ENCODE measurements around the gene HOXD3. TPM values are rescaled to one million over a fixed set of nuclear protein-coding genes. Genes with fewer than 3 reads are reported as not detected.
A peak's percentile ranks its signal among the peaks of the same experiment; 100 is the strongest.

HOXD3 gene
- total RNA-seq, 1 donor from 2014 or later = 0.47 TPM

DNA sequence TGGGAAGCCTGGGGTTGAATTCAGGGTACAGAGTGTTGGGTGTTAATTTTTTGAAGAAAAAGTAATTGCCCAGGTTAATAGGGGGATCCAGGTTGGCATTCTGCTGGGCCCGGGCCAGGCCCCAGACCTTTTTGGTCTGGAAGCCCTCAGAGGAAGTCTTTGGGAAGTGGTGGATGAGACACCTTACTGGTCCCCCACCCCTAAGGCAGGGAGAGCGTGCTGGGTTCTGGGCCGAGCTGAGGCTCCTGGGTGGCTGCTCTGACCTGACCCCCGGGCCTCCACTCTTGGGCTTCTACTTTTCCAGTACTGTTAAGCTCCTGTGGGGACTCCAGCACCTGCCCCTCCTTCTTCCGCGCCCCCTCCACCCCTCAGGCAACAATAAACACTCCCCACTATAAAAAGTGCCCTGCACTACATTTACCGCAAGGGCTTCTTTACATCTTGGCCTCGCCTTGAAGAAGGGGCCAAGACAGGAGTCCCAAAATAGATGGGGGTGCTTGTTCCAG, 753 bp upstream of the HOXD3 start:
- H3K36me3 ChIP-seq = no peaks in the 10 kb centered on the region
- DNase-seq (no peak), ATAC-seq (no peak)
- H3K4me3 ChIP-seq = no peak overlapping the region
- intact Hi-C loops (cut with DNase I) = no loop called here
- no peak overlapping the region for H3K27ac ChIP-seq
- H3K4me1 ChIP-seq = peaks cover 35% of the 10 kb centered on the region
- H3K27me3 ChIP-seq (ENCODE audit: low read depth) = peaks cover 100% of the 10 kb centered on the region
- TF ChIP-seq, protein P1, sequence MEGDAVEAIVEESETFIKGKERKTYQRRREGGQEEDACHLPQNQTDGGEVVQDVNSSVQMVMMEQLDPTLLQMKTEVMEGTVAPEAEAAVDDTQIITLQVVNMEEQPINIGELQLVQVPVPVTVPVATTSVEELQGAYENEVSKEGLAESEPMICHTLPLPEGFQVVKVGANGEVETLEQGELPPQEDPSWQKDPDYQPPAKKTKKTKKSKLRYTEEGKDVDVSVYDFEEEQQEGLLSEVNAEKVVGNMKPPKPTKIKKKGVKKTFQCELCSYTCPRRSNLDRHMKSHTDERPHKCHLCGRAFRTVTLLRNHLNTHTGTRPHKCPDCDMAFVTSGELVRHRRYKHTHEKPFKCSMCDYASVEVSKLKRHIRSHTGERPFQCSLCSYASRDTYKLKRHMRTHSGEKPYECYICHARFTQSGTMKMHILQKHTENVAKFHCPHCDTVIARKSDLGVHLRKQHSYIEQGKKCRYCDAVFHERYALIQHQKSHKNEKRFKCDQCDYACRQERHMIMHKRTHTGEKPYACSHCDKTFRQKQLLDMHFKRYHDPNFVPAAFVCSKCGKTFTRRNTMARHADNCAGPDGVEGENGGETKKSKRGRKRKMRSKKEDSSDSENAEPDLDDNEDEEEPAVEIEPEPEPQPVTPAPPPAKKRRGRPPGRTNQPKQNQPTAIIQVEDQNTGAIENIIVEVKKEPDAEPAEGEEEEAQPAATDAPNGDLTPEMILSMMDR (IDR thresholded peaks at IDR 0.05) = no peak
- H3K9me3 ChIP-seq = no peaks in the 10 kb centered on the region

DNA sequence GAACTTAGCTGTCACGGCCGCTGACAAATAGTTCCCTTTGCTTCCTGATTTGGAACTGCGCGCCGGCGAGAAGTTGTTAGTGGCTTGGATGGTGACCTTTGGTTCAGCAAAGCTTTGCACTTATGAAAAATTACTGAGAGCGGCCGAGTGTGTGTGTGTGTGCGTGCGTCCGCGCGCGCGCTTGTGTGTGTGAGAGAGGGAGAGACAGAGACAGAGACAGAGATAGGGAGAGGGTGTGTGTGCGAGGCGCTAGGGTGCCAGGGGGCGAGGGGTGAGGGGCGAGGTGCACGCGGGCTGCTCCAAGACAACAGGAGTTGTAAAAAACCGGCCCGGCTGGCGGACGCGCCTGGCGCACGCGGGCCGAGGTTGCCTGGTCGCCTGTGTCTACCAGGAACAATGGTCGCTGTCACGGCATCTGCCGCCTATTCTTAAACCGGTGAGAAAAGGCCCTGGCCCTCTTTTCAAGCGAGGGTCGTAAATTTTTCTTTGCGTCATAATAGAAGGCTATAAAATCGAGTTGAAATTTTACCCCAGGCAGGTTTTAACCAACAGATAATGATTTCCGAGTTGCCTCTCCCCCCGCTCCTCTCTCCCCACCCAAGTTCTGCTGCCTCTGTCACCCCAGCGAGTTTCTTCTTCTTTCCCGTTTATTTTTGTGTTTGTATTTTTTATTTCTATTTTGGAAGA, 535 bp downstream of the HOXD3 start:
- TF ChIP-seq, protein P1 (IDR thresholded peaks at IDR 0.05) = no peak
- intact Hi-C loops (cut with DNase I) = no loop called here
- Histone ChIP-seq H3K9me3 (no peaks in the 10 kb centered on the region), H3K4me1 (peaks cover 26% of the 10 kb centered on the region), H3K4me3 (no peak overlapping the region), H3K27me3 (ENCODE audit: low read depth) (peaks cover 100% of the 10 kb centered on the region), H3K27ac (no peak overlapping the region), H3K36me3 (no peaks in the 10 kb centered on the region)
- ATAC-seq = no peak
- no peak for DNase-seq

DNA sequence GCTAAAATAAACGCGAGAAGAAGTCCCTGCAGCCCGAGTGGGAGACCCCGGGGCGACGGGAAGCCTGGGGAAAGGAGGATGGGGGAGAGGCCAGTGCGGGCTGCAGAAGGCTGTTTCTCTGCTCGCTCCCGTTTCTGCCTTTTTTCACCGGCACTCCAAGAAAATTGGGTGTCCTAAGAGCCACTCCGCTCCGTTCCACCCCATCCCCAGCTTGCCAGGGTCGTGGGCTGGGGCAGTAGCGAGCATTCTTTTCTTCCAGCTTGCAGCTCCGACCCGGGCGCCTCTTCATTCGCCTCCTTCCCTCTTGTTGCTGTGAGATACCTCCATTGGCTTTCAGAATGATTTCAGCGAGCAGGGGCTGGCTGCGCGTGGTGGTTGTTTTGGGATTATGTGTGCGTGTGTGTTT, 1.1 kb downstream of the HOXD3 start:
- Histone ChIP-seq H3K27ac (no peak overlapping the region), H3K27me3 (ENCODE audit: low read depth) (peaks cover 100% of the 10 kb centered on the region), H3K9me3 (no peaks in the 10 kb centered on the region), H3K36me3 (no peaks in the 10 kb centered on the region), H3K4me1 (peaks cover 26% of the 10 kb centered on the region), H3K4me3 (no peak overlapping the region)
- TF ChIP-seq, protein P1 (IDR thresholded peaks at IDR 0.05) = no peak
- intact Hi-C loops (cut with DNase I) = no loop called here
- ATAC-seq (no peak), DNase-seq (no peak)

DNA sequence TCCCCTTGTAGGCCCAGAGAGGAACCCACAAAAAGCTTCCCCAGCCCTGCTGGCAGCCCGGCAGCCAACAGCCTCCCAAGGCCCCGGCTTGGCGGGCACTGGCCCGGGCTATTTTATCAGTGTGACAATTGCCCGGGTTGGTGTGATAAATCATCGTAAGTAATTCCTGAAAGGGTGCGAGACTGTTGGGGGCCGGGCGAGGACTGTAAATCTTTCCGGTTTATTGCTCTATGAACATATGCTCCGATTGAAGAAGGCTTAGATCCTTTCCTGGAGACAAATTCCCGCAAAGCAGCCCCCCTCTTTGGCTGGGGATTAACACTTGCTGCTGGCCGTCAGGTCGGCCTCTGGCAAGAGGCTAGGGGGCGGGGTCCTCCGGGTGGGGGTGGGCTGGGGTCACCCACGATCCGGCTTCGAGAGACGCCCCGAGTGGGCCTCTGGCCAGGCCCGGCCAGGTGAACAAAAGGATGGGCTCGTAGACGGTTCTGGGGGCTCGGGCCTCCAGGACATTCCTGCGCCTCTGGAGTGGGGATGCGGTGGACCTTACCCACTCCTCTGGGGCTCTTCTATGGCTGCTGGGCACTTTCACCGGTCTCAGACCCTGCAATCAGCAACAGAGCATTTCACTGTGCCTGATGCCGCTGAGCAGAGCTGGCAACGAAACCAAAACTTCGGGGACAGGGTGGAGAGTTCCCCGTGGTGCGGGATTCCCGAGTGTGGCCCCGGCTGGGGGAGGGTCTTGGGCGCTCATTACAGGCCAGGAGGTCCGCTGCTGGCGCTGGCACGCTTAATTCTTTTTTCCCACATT, 2.0 kb downstream of the HOXD3 start:
- Histone ChIP-seq H3K4me3 (no peak overlapping the region), H3K27ac (no peak overlapping the region), H3K9me3 (no peaks in the 10 kb centered on the region), H3K36me3 (no peaks in the 10 kb centered on the region), H3K4me1 (peaks cover 26% of the 10 kb centered on the region), H3K27me3 (ENCODE audit: low read depth) (peaks cover 100% of the 10 kb centered on the region)
- TF ChIP-seq, protein P1 (IDR thresholded peaks at IDR 0.05) = no peak
- intact Hi-C loops (cut with DNase I) = no loop called here
- DNase-seq (no peak), ATAC-seq (peak in 1 of 2 donors; percentile 6)

DNA sequence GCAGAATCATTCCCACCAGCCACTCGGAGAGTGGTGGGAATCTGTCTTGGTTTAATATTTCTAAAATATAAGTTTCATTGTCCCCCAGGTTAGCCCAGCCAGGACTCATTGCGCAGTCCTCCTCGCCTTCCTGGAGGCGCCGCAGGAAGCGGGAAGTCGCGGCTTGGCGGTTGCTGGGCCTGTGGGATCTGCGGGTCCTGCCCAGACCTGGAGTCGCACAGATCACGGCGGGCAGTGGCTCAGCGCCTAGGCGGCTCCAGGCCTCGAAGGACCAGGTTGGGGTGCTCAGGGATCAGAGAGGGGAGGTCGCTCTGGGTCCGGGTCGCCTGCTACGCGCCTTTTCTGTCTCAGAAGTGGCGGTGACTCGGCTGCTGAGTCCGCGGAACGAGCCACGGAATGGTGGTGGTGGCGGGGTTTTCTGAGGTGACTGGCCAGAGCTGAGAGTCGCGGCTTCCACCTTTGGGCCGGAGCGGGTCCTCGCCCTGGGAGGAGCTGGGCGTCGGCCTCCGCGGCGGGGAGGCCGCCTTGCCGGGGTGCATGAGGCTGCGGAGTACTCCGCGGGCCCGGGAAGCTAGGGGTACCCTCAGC, 2.6 kb downstream of the HOXD3 start:
- TF ChIP-seq, protein P1 (IDR thresholded peaks at IDR 0.05) = no peak
- Histone ChIP-seq H3K4me1 (peaks cover 26% of the 10 kb centered on the region), H3K27me3 (ENCODE audit: low read depth) (peaks cover 100% of the 10 kb centered on the region), H3K9me3 (no peaks in the 10 kb centered on the region), H3K36me3 (no peaks in the 10 kb centered on the region), H3K27ac (no peak overlapping the region), H3K4me3 (no peak overlapping the region)
- ATAC-seq = peak in 1 of 2 donors; percentile 20
- DNase-seq = no peak
- intact Hi-C loops (cut with DNase I) = no loop called here
